ENCODE data around the gene CYTH3.

- TF ChIP-seq CTCF (IDR thresholded peaks at IDR 0.05 in 2 of 3, conservative IDR thresholded peaks at IDR 0.05 in 1 of 3; ENCODE audit: insufficient read depth in 2 of 3, low read depth in 1 of 3, low read length in 3 of 3), result peak; percentile 36 to 43 (median 36); a peak in 5 of 6 replicates
- TF ChIP-seq ILK (tag; IDR thresholded peaks at IDR 0.05; ENCODE audit: borderline replicate concordance, low read depth), result no peak
- TF ChIP-seq ZC3H4 (CRISPR knock-in tag; IDR thresholded peaks at IDR 0.05; ENCODE audit: borderline replicate concordance), result no peak
- TF ChIP-seq ZNF77 (CRISPR knock-in tag; IDR thresholded peaks at IDR 0.05), result no peak
- no peak for TF ChIP-seq ZNF121 (CRISPR knock-in tag; conservative IDR thresholded peaks at IDR 0.05)
- no peak for TF ChIP-seq TCF7 (IDR thresholded peaks at IDR 0.05; ENCODE audit: borderline replicate concordance)
- TF ChIP-seq GATAD2A (IDR thresholded peaks at IDR 0.05), result no peak
- no peak for TF ChIP-seq SRSF9 (IDR thresholded peaks at IDR 0.05; ENCODE audit: borderline replicate concordance, low read depth, low read length)
- TF ChIP-seq JUN (IDR thresholded peaks at IDR 0.05; ENCODE audit: borderline replicate concordance, low read depth, low read length), result no peak
- TF ChIP-seq JUN (CRISPR knock-in tag; IDR thresholded peaks at IDR 0.05; ENCODE audit: borderline replicate concordance), result no peak
- TF ChIP-seq YY1 (IDR thresholded peaks at IDR 0.05; ENCODE audit: borderline replicate concordance in 1 of 3, control insufficient read depth in 1 of 3, extremely low read depth in 1 of 3, insufficient read depth in 3 of 3, insufficient read length in 1 of 3, insufficient replicate concordance in 2 of 3, low read depth in 1 of 3, low read length in 2 of 3), result no peak
- TF ChIP-seq USF2 (CRISPR knock-in tag; IDR thresholded peaks at IDR 0.05), result no peak
- no peak for TF ChIP-seq HNRNPUL1 (IDR thresholded peaks at IDR 0.05; ENCODE audit: low read length)
- no peak for TF ChIP-seq ADNP (tag; IDR thresholded peaks at IDR 0.05)
- TF ChIP-seq ZNF324 (CRISPR knock-in tag; IDR thresholded peaks at IDR 0.05), result no peak
Measured at GRCh38 chr7:6160191-6160623, 112.2 kb downstream of the CYTH3 start.

All from K562 (cell line).